ENCODE measurements around the gene CNTNAP4. TPM values are rescaled to one million over a fixed set of nuclear protein-coding genes. Genes with fewer than 3 reads are reported as not detected.

CNTNAP4 gene
- total RNA-seq, 1 experiment from 2014 or later: not detected

DNA sequence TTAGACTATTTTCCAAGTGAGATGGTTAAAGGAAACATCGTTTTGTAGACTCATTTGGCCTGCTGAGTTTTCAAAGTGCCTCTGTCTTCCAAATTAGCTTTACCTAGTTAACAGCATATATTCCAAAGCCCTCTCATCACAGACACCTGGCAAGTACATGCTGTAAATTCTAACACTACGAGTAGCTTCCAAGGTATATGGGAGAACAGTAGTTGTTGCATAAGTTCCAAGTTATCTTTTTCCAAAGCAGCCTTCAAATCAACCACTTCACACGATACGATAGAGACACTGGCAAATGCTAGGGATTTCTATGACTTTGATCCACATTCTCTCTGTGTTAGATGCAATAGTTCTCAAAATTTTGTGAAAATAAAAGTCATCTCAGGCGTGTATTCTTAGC lies 299.3 kb downstream of the CNTNAP4 start:
- POLR2A ChIA-PET (ENCODE audit: unreplicated experiment): no interaction called here
- Histone ChIP-seq H3K4me3 (ENCODE audit: low read length) (no peak overlapping the region), H3K79me2 (ENCODE audit: low read length) (no peaks in the 10 kb centered on the region), H4K20me1 (ENCODE audit: low read length) (no peaks in the 10 kb centered on the region), H2AFZ (ENCODE audit: low read length) (no peak overlapping the region), H3K4me2 (ENCODE audit: low read length) (no peak overlapping the region), H3K27me3 (ENCODE audit: low read length) (peaks cover 17% of the 10 kb centered on the region; the same call in 1 of the 2 replicates), H3K27ac (ENCODE audit: low read length) (no peak overlapping the region), H3F3A (ENCODE audit: low read length, unreplicated experiment) (no peaks in the 10 kb centered on the region), H3K9me3 (ENCODE audit: low read length) (no peaks in the 10 kb centered on the region), H3K9me2 (replicated peaks; ENCODE audit: low read length) (no peaks in the 10 kb centered on the region), H3K9ac (ENCODE audit: low read length) (no peak overlapping the region), H3K36me3 (ENCODE audit: low read depth, low read length) (no peaks in the 10 kb centered on the region), H3K4me1 (ENCODE audit: insufficient read depth, low read length) (no peaks in the 10 kb centered on the region)
- CTCF ChIA-PET: no interaction called here
- ATAC-seq (no peak), DNase-seq (no peak)
- TF ChIP-seq EZH2phosphoT487 (IDR thresholded peaks at IDR 0.05; ENCODE audit: borderline replicate concordance, low read length) (no peak), EZH2 (IDR thresholded peaks at IDR 0.05; ENCODE audit: low read length, unreplicated experiment) (no peak)
- TF ChIP-seq, protein P1, sequence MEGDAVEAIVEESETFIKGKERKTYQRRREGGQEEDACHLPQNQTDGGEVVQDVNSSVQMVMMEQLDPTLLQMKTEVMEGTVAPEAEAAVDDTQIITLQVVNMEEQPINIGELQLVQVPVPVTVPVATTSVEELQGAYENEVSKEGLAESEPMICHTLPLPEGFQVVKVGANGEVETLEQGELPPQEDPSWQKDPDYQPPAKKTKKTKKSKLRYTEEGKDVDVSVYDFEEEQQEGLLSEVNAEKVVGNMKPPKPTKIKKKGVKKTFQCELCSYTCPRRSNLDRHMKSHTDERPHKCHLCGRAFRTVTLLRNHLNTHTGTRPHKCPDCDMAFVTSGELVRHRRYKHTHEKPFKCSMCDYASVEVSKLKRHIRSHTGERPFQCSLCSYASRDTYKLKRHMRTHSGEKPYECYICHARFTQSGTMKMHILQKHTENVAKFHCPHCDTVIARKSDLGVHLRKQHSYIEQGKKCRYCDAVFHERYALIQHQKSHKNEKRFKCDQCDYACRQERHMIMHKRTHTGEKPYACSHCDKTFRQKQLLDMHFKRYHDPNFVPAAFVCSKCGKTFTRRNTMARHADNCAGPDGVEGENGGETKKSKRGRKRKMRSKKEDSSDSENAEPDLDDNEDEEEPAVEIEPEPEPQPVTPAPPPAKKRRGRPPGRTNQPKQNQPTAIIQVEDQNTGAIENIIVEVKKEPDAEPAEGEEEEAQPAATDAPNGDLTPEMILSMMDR (conservative IDR thresholded peaks at IDR 0.05; ENCODE audit: low read depth, low read length): no peak
- BruUV-seq (replicated peaks): no TSS peak
- intact Hi-C loops (cut with micrococcal nuclease): no loop called here

DNA sequence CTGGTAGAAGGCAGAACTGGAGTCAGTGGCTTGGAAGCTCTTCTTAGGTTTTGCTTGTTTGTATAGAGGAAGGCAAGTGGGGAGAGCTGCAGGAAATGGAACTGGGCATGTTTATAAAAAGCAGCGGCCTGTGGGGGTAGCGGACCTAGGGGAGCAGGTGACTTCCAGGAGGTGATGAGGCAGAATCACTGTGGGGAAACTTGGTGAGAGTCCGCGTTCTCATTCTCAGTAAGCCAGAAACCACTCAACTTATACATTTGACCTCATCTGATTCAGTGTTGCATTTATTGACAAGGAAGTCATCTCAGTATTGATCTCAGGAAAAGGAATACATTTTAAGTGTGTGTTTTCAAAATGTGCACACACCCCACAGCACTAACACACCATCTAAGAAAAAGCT lies 299.8 kb downstream of the CNTNAP4 start:
- H4K20me1 ChIP-seq (ENCODE audit: low read length): no peaks in the 10 kb centered on the region
- H3K79me2 ChIP-seq (ENCODE audit: low read length): no peaks in the 10 kb centered on the region
- POLR2A ChIA-PET (ENCODE audit: unreplicated experiment): no interaction called here
- H3K9me2 ChIP-seq (replicated peaks; ENCODE audit: low read length): no peaks in the 10 kb centered on the region
- ATAC-seq: no peak
- peaks cover 17% of the 10 kb centered on the region; the same call in 1 of the 2 replicates for H3K27me3 ChIP-seq (ENCODE audit: low read length)
- BruUV-seq (replicated peaks): no TSS peak
- TF ChIP-seq, protein P1 (conservative IDR thresholded peaks at IDR 0.05; ENCODE audit: low read depth, low read length): no peak
- no peak for TF ChIP-seq EZH2phosphoT487 (IDR thresholded peaks at IDR 0.05; ENCODE audit: borderline replicate concordance, low read length)
- no peak for TF ChIP-seq EZH2 (IDR thresholded peaks at IDR 0.05; ENCODE audit: low read length, unreplicated experiment)
- H3K4me2 ChIP-seq (ENCODE audit: low read length): no peak overlapping the region
- intact Hi-C loops (cut with micrococcal nuclease): no loop called here
- CTCF ChIA-PET: no interaction called here
- H3F3A ChIP-seq (ENCODE audit: low read length, unreplicated experiment): no peaks in the 10 kb centered on the region
- no peak overlapping the region for H3K9ac ChIP-seq (ENCODE audit: low read length)
- no peaks in the 10 kb centered on the region for H3K9me3 ChIP-seq (ENCODE audit: low read length)
- DNase-seq: no peak
- no peaks in the 10 kb centered on the region for H3K4me1 ChIP-seq (ENCODE audit: insufficient read depth, low read length)
- H2AFZ ChIP-seq (ENCODE audit: low read length): no peak overlapping the region
- no peaks in the 10 kb centered on the region for H3K36me3 ChIP-seq (ENCODE audit: low read depth, low read length)
- no peak overlapping the region for H3K27ac ChIP-seq (ENCODE audit: low read length)
- no peak overlapping the region for H3K4me3 ChIP-seq (ENCODE audit: low read length)

DNA sequence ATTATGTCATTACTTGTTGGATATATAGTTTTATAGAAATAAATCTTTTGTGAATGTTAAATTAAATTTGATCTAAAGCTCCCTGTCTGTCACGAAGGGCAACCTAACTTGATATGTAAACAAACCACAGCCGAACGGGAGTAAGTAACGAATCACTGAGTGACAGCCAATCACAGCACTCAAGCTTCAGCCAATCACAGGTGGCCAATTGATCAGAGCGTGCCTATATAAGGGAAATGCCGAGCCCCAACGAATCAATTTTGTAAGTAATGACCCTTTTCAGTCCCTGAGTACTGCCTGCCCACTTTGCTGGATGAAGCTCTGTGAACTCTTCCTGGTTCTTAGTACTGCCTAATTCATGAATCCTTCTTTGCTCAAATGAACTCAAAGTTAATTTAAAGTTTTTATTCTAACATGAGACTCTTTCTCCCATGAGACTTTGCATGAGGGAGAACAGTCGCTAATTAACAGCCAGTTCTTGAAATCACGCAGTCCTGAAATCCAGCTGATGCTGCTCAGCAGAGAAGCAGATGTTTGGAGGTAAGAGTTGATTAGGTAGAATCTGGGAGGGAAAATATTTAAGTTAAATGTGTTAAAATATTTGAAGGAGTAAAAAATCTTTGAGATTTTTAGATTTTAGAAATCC lies 302.2 kb downstream of the CNTNAP4 start:
- H3K79me2 ChIP-seq (ENCODE audit: low read length): no peaks in the 10 kb centered on the region
- no peaks in the 10 kb centered on the region for H3K9me2 ChIP-seq (replicated peaks; ENCODE audit: low read length)
- POLR2A ChIA-PET (ENCODE audit: unreplicated experiment): no interaction called here
- no peak overlapping the region for H3K4me2 ChIP-seq (ENCODE audit: low read length)
- no peak overlapping the region for H2AFZ ChIP-seq (ENCODE audit: low read length)
- H3K4me1 ChIP-seq (ENCODE audit: insufficient read depth, low read length): no peaks in the 10 kb centered on the region
- H3K27me3 ChIP-seq (ENCODE audit: low read length): peaks cover 16% of the 10 kb centered on the region; the same call in 1 of the 2 replicates
- no peak overlapping the region for H3K27ac ChIP-seq (ENCODE audit: low read length)
- H3K36me3 ChIP-seq (ENCODE audit: low read depth, low read length): no peaks in the 10 kb centered on the region
- intact Hi-C loops (cut with micrococcal nuclease): no loop called here
- H4K20me1 ChIP-seq (ENCODE audit: low read length): no peaks in the 10 kb centered on the region
- no peak for DNase-seq
- ATAC-seq: no peak
- H3K9ac ChIP-seq (ENCODE audit: low read length): no peak overlapping the region
- TF ChIP-seq, protein P1 (conservative IDR thresholded peaks at IDR 0.05; ENCODE audit: low read depth, low read length): no peak
- TF ChIP-seq EZH2phosphoT487 (IDR thresholded peaks at IDR 0.05; ENCODE audit: borderline replicate concordance, low read length) (no peak), EZH2 (IDR thresholded peaks at IDR 0.05; ENCODE audit: low read length, unreplicated experiment) (no peak)
- H3K4me3 ChIP-seq (ENCODE audit: low read length): no peak overlapping the region
- CTCF ChIA-PET: no interaction called here
- H3F3A ChIP-seq (ENCODE audit: low read length, unreplicated experiment): no peaks in the 10 kb centered on the region
- H3K9me3 ChIP-seq (ENCODE audit: low read length): no peaks in the 10 kb centered on the region
- no TSS peak for BruUV-seq (replicated peaks)

Data from PC-3 (cell line).